HG03521 (cell line): Measurements from ENCODE around the gene DUSP22.

Experiments used
- ATAC-seq: cut with Tn5 transposase; IDR thresholded peaks from one replicate; pipeline ENCODE4 v1.9.1; 2021; ENCODE audit warnings: mild to moderate bottlenecking, moderate library complexity; ENCODE audit not compliant: unreplicated experiment

Gene DUSP22

GRCh38 chr6:308768-309167, 16.5 kb downstream of the DUSP22 start:
- no peak for ATAC-seq

- ATAC-seq: no peak
These were observed 17.7 kb downstream of the DUSP22 start for GRCh38 chr6:309947-310346.

- no peak for ATAC-seq
These were observed 18.4 kb downstream of the DUSP22 start for GRCh38 chr6:310671-311070.

- no peak for ATAC-seq
These were observed 19.5 kb downstream of the DUSP22 start for GRCh38 chr6:311679-312220.

- no peak for ATAC-seq
These were observed 20.8 kb downstream of the DUSP22 start for GRCh38 chr6:313087-313486.

- no peak for ATAC-seq
These were observed 21.6 kb downstream of the DUSP22 start for GRCh38 chr6:313917-314316.

- no peak for ATAC-seq
These were observed 22.1 kb downstream of the DUSP22 start for GRCh38 chr6:314377-314776.

- ATAC-seq: no peak
These were observed 22.9 kb downstream of the DUSP22 start for GRCh38 chr6:315226-315625.

- ATAC-seq: no peak
These were observed 23.9 kb downstream of the DUSP22 start for GRCh38 chr6:315921-316752.

GRCh38 chr6:316753-317038, 24.4 kb downstream of the DUSP22 start:
- ATAC-seq: no peak

- ATAC-seq: no peak
These were observed 24.8 kb downstream of the DUSP22 start for GRCh38 chr6:317060-317447.

- ATAC-seq: peak; percentile 34
These were observed 25.3 kb downstream of the DUSP22 start for GRCh38 chr6:317448-318144.

- no peak for ATAC-seq
These were observed 26.1 kb downstream of the DUSP22 start for GRCh38 chr6:318243-318890.

- no peak for ATAC-seq
These were observed 27.2 kb downstream of the DUSP22 start for GRCh38 chr6:319177-320131.

GRCh38 chr6:320351-321157, 28.3 kb downstream of the DUSP22 start:
- ATAC-seq: no peak

- no peak for ATAC-seq
These were observed 28.8 kb downstream of the DUSP22 start for GRCh38 chr6:321158-321438.

- ATAC-seq: no peak
These were observed 29.4 kb downstream of the DUSP22 start for GRCh38 chr6:321536-322258.

GRCh38 chr6:322259-322930, 30.1 kb downstream of the DUSP22 start:
- no peak for ATAC-seq
